ENCODE data around the gene SLC26A3. TPM values are rescaled to one million over a fixed set of nuclear protein-coding genes. Genes with fewer than 3 reads are reported as not detected.

Gene SLC26A3
- total and polyA plus RNA-seq, 10 of the 15 experiments (the other 5 are each of a cell fraction or from before 2014, with no cell fraction given): 0.46 TPM; not detected in 9

GRCh38 chr7:107779647-107780099 is 23.4 kb downstream of the SLC26A3 start:
- BruUV-seq (replicated peaks): no TSS peak
- WGBS (ENCODE audit: insufficient coverage, insufficient replicate concordance, low lambda C conversion rate, missing lambda C conversion rate): 53% methylated on average over 6 of the region's 6 CpGs
- ATAC-seq: no peak
- TF ChIP-seq STAT1 (conservative IDR thresholded peaks at IDR 0.05) (no peak), SRF (IDR thresholded peaks at IDR 0.05; ENCODE audit: low read depth in 2 of 2, low read length in 2 of 2) (no peak), BRCA1 (IDR thresholded peaks at IDR 0.05; ENCODE audit: low read depth, low read length) (no peak), FOXK2 (IDR thresholded peaks at IDR 0.05) (no peak), USF1 (IDR thresholded peaks at IDR 0.05; ENCODE audit: borderline replicate concordance, extremely low read length, insufficient read depth, low read depth, low read length) (no peak), BCL11A (IDR thresholded peaks at IDR 0.05; ENCODE audit: low read depth, low read length) (no peak), SMARCA5 (IDR thresholded peaks at IDR 0.05) (no peak), SIN3A (IDR thresholded peaks at IDR 0.05; ENCODE audit: low read depth, low read length) (no peak), ZBTB11 (CRISPR knock-in tag; IDR thresholded peaks at IDR 0.05) (no peak), SREBF1 (IDR thresholded peaks at IDR 0.05; ENCODE audit: low read length) (no peak)
- H3K4me3 ChIP-seq: no peak overlapping the region
- no peak overlapping the region for H2AFZ ChIP-seq (ENCODE audit: control insufficient read depth, low read depth, low read length)
- ChIA-PET CTCF (no interaction called here), SMC1A (ENCODE audit: uncharacterized antibody, unreplicated experiment) (no interaction called here), RAD21 (ENCODE audit: unreplicated experiment) (no interaction called here), POLR2A (no interaction called here)
- no peak for FAIRE-seq
- H3K27me3 ChIP-seq (replicated peaks in 1 of 2; ENCODE audit: control insufficient read depth in 2 of 2, insufficient read depth in 2 of 2, low read length in 1 of 2): no peaks in the 10 kb centered on the region
- in situ Hi-C loops (cut with MboI) (no loop called here), intact Hi-C loops (cut with micrococcal nuclease; ENCODE audit: unreplicated experiment) (loop anchor here (5.0 kb wide), 1 partner anchor 378 kb away; no protein-coding TSS in a partner anchor)
- H3K4me2 ChIP-seq (ENCODE audit: control insufficient read depth, insufficient read depth): no peak overlapping the region
- no peaks in the 10 kb centered on the region for H4K20me1 ChIP-seq (ENCODE audit: control insufficient read depth, insufficient read depth)
- no peak overlapping the region for H3K27ac ChIP-seq (ENCODE audit: control insufficient read depth, insufficient read depth)
- H3K9ac ChIP-seq (ENCODE audit: control insufficient read depth, insufficient read depth, low read length): no peak overlapping the region
- no peaks in the 10 kb centered on the region for H3K79me2 ChIP-seq (ENCODE audit: control insufficient read depth, insufficient read depth, low read length)
- H3K36me3 ChIP-seq (ENCODE audit: control insufficient read depth in 2 of 2, insufficient read depth in 2 of 2, low read length in 1 of 2): no peaks in the 10 kb centered on the region
- no peaks in the 10 kb centered on the region for H3K9me3 ChIP-seq (replicated peaks; ENCODE audit: control insufficient read depth, insufficient read depth, low read length)
- DNase-seq (ENCODE audit: low read depth, low spot score): no peak
- H3K4me1 ChIP-seq (ENCODE audit: control insufficient read depth, insufficient read depth, low read length): no peaks in the 10 kb centered on the region

Measured in GM12878 (cell line).